IMR-90 (cell line): ENCODE measurements around the gene CACNG7. TPM values are rescaled to one million over a fixed set of nuclear protein-coding genes. Genes with fewer than 3 reads are reported as not detected.

ENCODE experiments used
- ATAC-seq: fragments of 200-7000 bp; cut with Tn5 transposase; 2 replicates; pipeline ENCODE4 v1.9.1; 2020; ENCODE audit warnings: low read depth, mild to moderate bottlenecking, moderate library complexity
- BruUV-seq: library from RNA; stranded (reverse); fragments of 400-500 nt; replicated peaks from 2 replicates; lab custom pipeline; 2021; lab: Mats Ljungman, UMichigan
- CTCF ChIA-PET: fragments of 300-600 bp; formaldehyde crosslinking; extraction: SDS; loops from one replicate; lab custom pipeline; 2021; ENCODE audit warnings: antibody characterized with exemption; lab: Yijun Ruan, JAX
- POLR2A ChIA-PET: fragments of 300-600 bp; sonication (Branson Sonifier 250); formaldehyde crosslinking; loops from one replicate; lab custom pipeline; 2022; ENCODE audit warnings: antibody characterized with exemption; ENCODE audit not compliant: unreplicated experiment; lab: Charles Lee
- DNase-seq: peaks from one replicate; pipeline ENCODE4 v3.0.0; 2013
- H2AFZ ChIP-seq: replicated peaks from 2 replicates; pipeline ENCODE3; 2013; ENCODE audit warnings: low read length, mild to moderate bottlenecking; ENCODE audit not compliant: poor library complexity
- H2AK5ac ChIP-seq: 2 replicates; pipeline ENCODE4 v1.6.1; 2013; ENCODE audit warnings: low read depth, low read length, inconsistent platforms
- H2AK9ac ChIP-seq: replicated peaks from 2 replicates; pipeline ENCODE3; 2013; ENCODE audit warnings: mild to moderate bottlenecking, low read depth, low read length, moderate library complexity; ENCODE audit not compliant: poor library complexity
- H2BK120ac ChIP-seq: 2 replicates; pipeline ENCODE4 v1.6.1; 2013; ENCODE audit warnings: low read depth, low read length, inconsistent platforms
- H2BK15ac ChIP-seq: 3 replicates; pipeline ENCODE4 v1.6.1; 2013; ENCODE audit warnings: low read depth, low read length, inconsistent platforms
- H2BK20ac ChIP-seq: 2 replicates; pipeline ENCODE4 v1.6.1; 2013; ENCODE audit warnings: low read depth, mild to moderate bottlenecking, inconsistent platforms, low read length, moderate library complexity
- H2BK5ac ChIP-seq: 2 replicates; pipeline ENCODE4 v1.6.1; 2013; ENCODE audit warnings: mild to moderate bottlenecking, low read depth, low read length, inconsistent platforms; ENCODE audit not compliant: poor library complexity, severe bottlenecking
- H3K14ac ChIP-seq: replicated peaks from 2 replicates; pipeline ENCODE4 v1.6.1; 2013; ENCODE audit warnings: low read depth, low read length, inconsistent platforms
- H3K18ac ChIP-seq: 2 replicates; pipeline ENCODE4 v1.6.1; 2013; ENCODE audit warnings: low read depth, low read length, control low read depth
- H3K23ac ChIP-seq: 2 replicates; pipeline ENCODE4 v1.6.1; 2013; ENCODE audit warnings: low read depth, low read length, inconsistent platforms
- H3K27ac ChIP-seq: 2 replicates; pipeline ENCODE4 v1.5.1; 2013; ENCODE audit warnings: mild to moderate bottlenecking, control low read depth, low read length; ENCODE audit not compliant: insufficient read depth
- H3K27me3 ChIP-seq: 2 replicates; pipeline ENCODE4 v1.6.1; 2013; ENCODE audit warnings: low read length; ENCODE audit not compliant: control insufficient read depth, insufficient read depth
- H3K36me3 ChIP-seq: 2 replicates; pipeline ENCODE4 v1.6.1; 2013; ENCODE audit warnings: low read length, mixed read lengths; ENCODE audit not compliant: control insufficient read depth, insufficient read depth
- H3K4ac ChIP-seq: 2 replicates; pipeline ENCODE4 v1.6.1; 2013; ENCODE audit warnings: low read depth, low read length, inconsistent platforms
- H3K4me1 ChIP-seq: 2 replicates; pipeline ENCODE4 v1.6.1; 2013; ENCODE audit warnings: low read length, mixed read lengths; ENCODE audit not compliant: control insufficient read depth, insufficient read depth
- H3K4me2 ChIP-seq: 2 replicates; pipeline ENCODE4 v1.6.1; 2013; ENCODE audit warnings: low read depth, mild to moderate bottlenecking, control low read depth, low read length, moderate library complexity
- H3K4me3 ChIP-seq: 2 replicates; pipeline ENCODE4 v1.5.1; 2013; ENCODE audit warnings: low read depth, mild to moderate bottlenecking, control low read depth, low read length, moderate library complexity; ENCODE audit not compliant: insufficient read depth
- H3K56ac ChIP-seq: 2 replicates; pipeline ENCODE4 v1.6.1; 2013; ENCODE audit warnings: low read length, inconsistent platforms; ENCODE audit not compliant: insufficient read depth; ENCODE audit errors: extremely low read depth
- H3K79me1 ChIP-seq, 2 experiments: 2 replicates each; pipeline ENCODE4 v1.6.1; 2013; ENCODE audit warnings: low read length in 2 of 2, inconsistent platforms in 1 of 2, low read depth in 1 of 2
- H3K9ac ChIP-seq: 2 replicates; pipeline ENCODE4 v1.6.1; 2013; ENCODE audit warnings: low read depth, low read length, control low read depth
- H3K9me1 ChIP-seq: 2 replicates; pipeline ENCODE4 v1.6.1; 2013; ENCODE audit warnings: low read length, inconsistent platforms; ENCODE audit not compliant: insufficient read depth
- H3K9me3 ChIP-seq: 2 replicates; pipeline ENCODE4 v1.6.1; 2013; ENCODE audit warnings: low read length; ENCODE audit not compliant: control insufficient read depth, insufficient read depth
- H4K20me1 ChIP-seq: 2 replicates; pipeline ENCODE4 v1.6.1; 2013; ENCODE audit warnings: low read length, inconsistent platforms; ENCODE audit not compliant: insufficient read depth
- H4K5ac ChIP-seq: 2 replicates; pipeline ENCODE4 v1.6.1; 2013; ENCODE audit warnings: mild to moderate bottlenecking, low read depth, low read length, control low read depth
- H4K8ac ChIP-seq, 2 experiments: 2 replicates each; pipeline ENCODE4 v1.6.1; 2013; ENCODE audit warnings: low read depth in 2 of 2, low read length in 2 of 2, control low read depth in 1 of 2, inconsistent platforms in 1 of 2
- H4K91ac ChIP-seq: 2 replicates; pipeline ENCODE4 v1.6.1; 2013; ENCODE audit warnings: low read depth, low read length, inconsistent platforms; ENCODE audit not compliant: insufficient read depth
- BHLHE40 ChIP-seq: fragments of 150-350 bp; IDR thresholded peaks from 2 replicates; pipeline ENCODE4 v1.6.1; 2016; ENCODE audit warnings: mild to moderate bottlenecking, low read depth, low read length
- CEBPB ChIP-seq: IDR thresholded peaks from 2 replicates; pipeline ENCODE4 v1.6.1; 2012; ENCODE audit warnings: low read depth, low read length, improper control_type of control experiment
- CHD1 ChIP-seq: IDR thresholded peaks from 2 replicates; pipeline ENCODE4 v1.6.1; 2012; ENCODE audit warnings: low read depth, low read length, improper control_type of control experiment
- CTCF ChIP-seq: conservative IDR thresholded peaks from 2 replicates; pipeline ENCODE4 v1.5.1; 2012; ENCODE audit warnings: mild to moderate bottlenecking, low read depth, low read length, improper control_type of control experiment
- ELK1 ChIP-seq: fragments of 150-350 bp; IDR thresholded peaks from 2 replicates; pipeline ENCODE4 v1.6.1; 2016; ENCODE audit warnings: low read depth, mild to moderate bottlenecking, low read length, moderate library complexity, borderline replicate concordance
- FOS ChIP-seq: fragments of 150-350 bp; IDR thresholded peaks from 2 replicates; pipeline ENCODE4 v1.6.1; 2016; ENCODE audit warnings: low read depth, low read length
- MAFK ChIP-seq: IDR thresholded peaks from 2 replicates; pipeline ENCODE4 v1.6.1; 2012; ENCODE audit warnings: low read depth, low read length, improper control_type of control experiment
- MAZ ChIP-seq: IDR thresholded peaks from 2 replicates; pipeline ENCODE4 v1.6.1; 2012; ENCODE audit warnings: low read depth, mild to moderate bottlenecking, low read length, improper control_type of control experiment, moderate library complexity, borderline replicate concordance
- MXI1 ChIP-seq: IDR thresholded peaks from 2 replicates; pipeline ENCODE4 v1.6.1; 2012; ENCODE audit warnings: low read depth, mild to moderate bottlenecking, low read length, moderate library complexity, borderline replicate concordance
- NFE2L2 ChIP-seq: fragments of 150-350 bp; IDR thresholded peaks from 2 replicates; pipeline ENCODE4 v1.6.1; 2016; ENCODE audit warnings: low read depth, mild to moderate bottlenecking, low read length
- POLR2A ChIP-seq: IDR thresholded peaks from 2 replicates; pipeline ENCODE4 v1.6.1; 2012; ENCODE audit warnings: mild to moderate bottlenecking, low read depth, low read length
- RAD21 ChIP-seq: IDR thresholded peaks from 2 replicates; pipeline ENCODE4 v1.6.1; 2012; ENCODE audit warnings: low read length, improper control_type of control experiment
- RCOR1 ChIP-seq: IDR thresholded peaks from 2 replicates; pipeline ENCODE4 v1.6.1; 2012; ENCODE audit warnings: mild to moderate bottlenecking, low read length, improper control_type of control experiment; ENCODE audit not compliant: insufficient replicate concordance
- RFX5 ChIP-seq: IDR thresholded peaks from 2 replicates; pipeline ENCODE4 v1.8.0; 2012; ENCODE audit warnings: low read depth, mild to moderate bottlenecking, low read length, moderate library complexity
- USF2 ChIP-seq: fragments of 150-350 bp; IDR thresholded peaks from 2 replicates; pipeline ENCODE4 v1.6.1; 2017; ENCODE audit warnings: mild to moderate bottlenecking, antibody characterized with exemption, low read length, low read depth
- WGBS, 2 experiments: methylation state at CpG; one replicate each; pipeline versions ENCODE4 v1.1.5 to v1.1.7; 2013; ENCODE audit warnings: missing lambda C conversion rate in 2 of 2; ENCODE audit not compliant: insufficient read length in 1 of 2; ENCODE audit errors: extremely low coverage in 2 of 2; 5-methylcytosine and 5-hydroxymethylcytosine counted together
- dilution Hi-C: fragments of 300-500 bp; cut with HindIII; formaldehyde crosslinking; loops from one replicate; pipeline ENCODE4 v1.14.3; 2018; ENCODE audit warnings: low sequenced_read_pairs; ENCODE audit not compliant: unreplicated experiment
- in situ Hi-C: fragments of 300-500 bp; cut with MboI; formaldehyde crosslinking; loops from 3 replicates; pipeline ENCODE4 v1.14.3; 2019; ENCODE audit warnings: low sequenced_read_pairs, inconsistent platforms, mixed read lengths
- intact Hi-C: fragments of 100-400 bp; cut with micrococcal nuclease; formaldehyde crosslinking; loops from 2 replicates; pipeline ENCODE4 v1.10.0; 2022
- polyA plus RNA-seq, 3 experiments: library from polyadenylated mRNA; depleted of rRNA; stranded (reverse); fragments of >200 nt; gene quantifications; 2 replicates each; pipeline ENCODE4 v1.2.3, GENCODE V29; 2012; ENCODE audit warnings: low replicate concordance in 1 of 3
- total RNA-seq: library from RNA; depleted of rRNA; stranded (reverse); fragments of >200 nt; gene quantifications from 2 replicates; pipeline ENCODE4 v1.2.3, GENCODE V29; 2012

Gene CACNG7
- total and polyA plus RNA-seq, 2 of the 4 experiments (the other 2 are of a cell fraction), result 0.36 to 6.7 TPM

- Histone ChIP-seq H3K18ac (no peak overlapping the region), H4K5ac (no peak overlapping the region; the same call in 1 of the 2 replicates), H3K9me3 (no peaks in the 10 kb centered on the region), H4K20me1 (no peaks in the 10 kb centered on the region), H3K27ac (no peak overlapping the region), H2BK120ac (no peak overlapping the region), H3K36me3 (no peaks in the 10 kb centered on the region), H3K9me1 (no peaks in the 10 kb centered on the region), H3K4me1 (peaks cover 5% of the 10 kb centered on the region; the same call in 1 of the 2 replicates), H2AFZ (peak overlapping the region; percentile 79), H3K9ac (no peak overlapping the region; the same call in 1 of the 2 replicates), H3K56ac (no peak overlapping the region), H3K4me3 (peak overlapping the region; percentile 46), H3K27me3 (peaks cover 31% of the 10 kb centered on the region), H4K91ac (no peak overlapping the region), H2BK15ac (no peak overlapping the region), H3K14ac (0 out of 2 replicates have a peak overlapping the region, but pooled peaks have one; percentile 71), H2BK5ac (no peak overlapping the region), H2BK20ac (no peak overlapping the region), H3K4ac (no peak overlapping the region), H3K79me1 (no peaks in the 10 kb centered on the region), H4K8ac (peak overlapping the region in 1 of 2 experiments; percentile 53; a peak in 1 of 4 replicates), H2AK9ac (no peak overlapping the region), H2AK5ac (no peak overlapping the region), H3K23ac (no peak overlapping the region; the same call in 1 of the 2 replicates), H3K4me2 (peak overlapping the region; percentile 86)
- peak; percentile 40 for DNase-seq
- in situ Hi-C loops (no loop called here), intact Hi-C loops (no loop called here), dilution Hi-C loops (no loop called here)
- BruUV-seq, result no TSS peak
- ATAC-seq, result peak; percentile 82
- ChIA-PET POLR2A (no interaction called here), CTCF (no interaction called here)
- 3% methylated on average over 7 of the region's 51 CpGs; no CpG with 5 or more reads in 1 of the 2 experiments for WGBS, 2 experiments
- TF ChIP-seq RAD21, result no peak
- TF ChIP-seq USF2, result no peak
- no peak for TF ChIP-seq RCOR1
- no peak for TF ChIP-seq MAZ
- no peak for TF ChIP-seq CHD1
- no peak for TF ChIP-seq RFX5
- no peak for TF ChIP-seq BHLHE40
- TF ChIP-seq MAFK, result no peak
- no peak for TF ChIP-seq NFE2L2
- no peak for TF ChIP-seq FOS
- no peak for TF ChIP-seq CTCF
- TF ChIP-seq POLR2A, result no peak
- TF ChIP-seq MXI1, result no peak
- TF ChIP-seq ELK1, result no peak
- no peak for TF ChIP-seq CEBPB
Measured at GRCh38 chr19:53908106-53908934, 758 bp upstream of the CACNG7 start.
